HG02763 (cell line): ENCODE results near the gene PRSS27.
"Not testable (repeated sequence)": the region's sequence is repeated elsewhere in the genome, so short reads cannot be mapped to it uniquely, and the experiment has no call there.

Source experiments
- ATAC-seq: cut with Tn5 transposase; IDR thresholded peaks from one replicate; pipeline ENCODE4 v1.9.1; 2021; ENCODE audit warnings: mild to moderate bottlenecking, moderate library complexity; ENCODE audit not compliant: unreplicated experiment

The PRSS27 gene

GRCh38 chr16:2679902-2680301, 40.1 kb downstream of the PRSS27 start:
- not testable (repeated sequence) for ATAC-seq

- not testable (repeated sequence) for ATAC-seq
Measured at GRCh38 chr16:2678206-2678965, 41.6 kb downstream of the PRSS27 start.

GRCh38 chr16:2676937-2677336, 43.1 kb downstream of the PRSS27 start:
- not testable (repeated sequence) for ATAC-seq

- no peak for ATAC-seq
Measured at GRCh38 chr16:2675714-2676113, 44.3 kb downstream of the PRSS27 start.

- ATAC-seq = no peak
Measured at GRCh38 chr16:2675021-2675420, 45.0 kb downstream of the PRSS27 start.

GRCh38 chr16:2673066-2673999, 46.7 kb downstream of the PRSS27 start:
- peak; percentile 91 for ATAC-seq

GRCh38 chr16:2671741-2672140, 48.3 kb downstream of the PRSS27 start:
- no peak for ATAC-seq

GRCh38 chr16:2671193-2671592, 48.8 kb downstream of the PRSS27 start:
- not testable (repeated sequence) for ATAC-seq

- not testable (repeated sequence) for ATAC-seq
Measured at GRCh38 chr16:2670017-2670416, 50.0 kb downstream of the PRSS27 start.

- ATAC-seq = not testable (repeated sequence)
Measured at GRCh38 chr16:2669587-2669986, 50.4 kb downstream of the PRSS27 start.

- ATAC-seq = not testable (repeated sequence)
Measured at GRCh38 chr16:2666671-2667070, 53.4 kb downstream of the PRSS27 start.

- no peak for ATAC-seq
Measured at GRCh38 chr16:2664574-2664982, 55.4 kb downstream of the PRSS27 start.

- no peak for ATAC-seq
Measured at GRCh38 chr16:2663553-2664546, 56.2 kb downstream of the PRSS27 start.
